Spleen (tissue), 11 donors: ENCODE data around the gene RNF19B. TPM values are rescaled to one million over a fixed set of nuclear protein-coding genes. Genes with fewer than 3 reads are reported as not detected.

Experiments used
- DNase-seq: peaks from one replicate; pipeline ENCODE4 v3.0.0-alpha.2; 2020
- H3K27ac ChIP-seq, 8 donors: fragments of 200-600 bp; sonication (generic) in 7 of 8; 1 replicate in 4 of 8; 2 replicates in 4 of 8; pipeline versions ENCODE4 v1.5.0 to v1.8.0; 2016 to 2021; ENCODE audit warnings: inconsistent platforms in 4 of 8, mild to moderate bottlenecking in 4 of 8, moderate library complexity in 1 of 8
- H3K27me3 ChIP-seq, 7 donors: fragments of 200-600 bp; sonication (generic) in 6 of 7; replicated peaks in 1 of 7; 1 replicate in 4 of 7; 2 replicates in 3 of 7; pipeline versions ENCODE4 v1.5.0 to v1.8.0; 2016 to 2021; ENCODE audit warnings: inconsistent platforms in 3 of 7, mild to moderate bottlenecking in 1 of 7
- H3K36me3 ChIP-seq, 6 donors: fragments of 200-600 bp; sonication (generic) in 5 of 6; 1 replicate in 4 of 6; 2 replicates in 2 of 6; pipeline versions ENCODE4 v1.5.0 to v1.8.0; 2016 to 2021; ENCODE audit warnings: inconsistent platforms in 2 of 6
- H3K4me1 ChIP-seq, 6 donors: fragments of 200-600 bp; sonication (generic) in 5 of 6; 1 replicate in 3 of 6; 2 replicates in 3 of 6; pipeline versions ENCODE4 v1.5.0 to v1.8.0; 2016 to 2021; ENCODE audit warnings: inconsistent platforms in 3 of 6
- H3K4me3 ChIP-seq, 8 donors: fragments of 200-600 bp; sonication (generic) in 7 of 8; 1 replicate in 4 of 8; 2 replicates in 4 of 8; pipeline versions ENCODE4 v1.5.0 to v1.8.0; 2016 to 2021; ENCODE audit warnings: inconsistent platforms in 4 of 8, mild to moderate bottlenecking in 4 of 8, moderate library complexity in 2 of 8
- H3K9me3 ChIP-seq, 8 donors: fragments of 200-600 bp; sonication (generic) in 7 of 8; 1 replicate in 4 of 8; 2 replicates in 4 of 8; pipeline versions ENCODE4 v1.5.0 to v1.8.0; 2016 to 2021; ENCODE audit warnings: inconsistent platforms in 4 of 8
- POLR2A ChIP-seq, 3 donors: fragments of 450-650 bp; IDR thresholded peaks; one replicate each; pipeline ENCODE4 v1.5.1; 2017; ENCODE audit warnings: antibody characterized with exemption in 3 of 3, mild to moderate bottlenecking in 1 of 3
- POLR2AphosphoS5 ChIP-seq, 3 donors: sonication (generic); formaldehyde crosslinking; IDR thresholded peaks; one replicate each; pipeline ENCODE4 v1.5.1; 2017; ENCODE audit warnings: antibody characterized with exemption in 3 of 3
- WGBS, 5 donors: extraction: QIAGEN DNeasy Blood & Tissue Kit in 3 of 5; methylation state at CpG; one replicate each; pipeline versions ENCODE4 v1.1.5 to v1.1.7; 2013 to 2018; 5-methylcytosine and 5-hydroxymethylcytosine counted together
- intact Hi-C: fragments of 100-400 bp; cut with DNase I; formaldehyde crosslinking; loops from one replicate; pipeline ENCODE4 v1.15.0; 2023; ENCODE audit warnings: low total_unique reads
- polyA plus RNA-seq, 3 donors: library from polyadenylated mRNA; stranded (reverse); fragments of 200-250 nt; gene quantifications; one replicate each; pipeline ENCODE4 v1.2.1, GENCODE V29; 2013
- total RNA-seq, 7 donors: library from RNA; depleted of rRNA in 3 of 7; stranded (reverse); fragments of >200 nt in 3 of 7; fragmentation: NEBNext Ultra II Directional in 4 of 7; extraction: Animal tissue kit (Norgen Biotek cat#: 25700) in 4 of 7; gene quantifications; one replicate each; pipeline versions ENCODE4 v1.1.0 to v1.2.1, GENCODE V29; 2016 to 2021
- TF ChIP-seq, protein P1 (sequence below), 11 experiments: fragments of 200-600 bp in 7 of 11; fragments of 450-650 bp in 4 of 11; sonication (generic) in 4 of 11; IDR thresholded peaks in 8 of 11; conservative IDR thresholded peaks in 3 of 11; 1 replicate in 7 of 11; 2 replicates in 4 of 11; pipeline versions ENCODE4 v1.4.0 to v1.8.0; 2016 to 2021; ENCODE audit warnings: antibody characterized with exemption in 11 of 11, inconsistent platforms in 4 of 11, mild to moderate bottlenecking in 1 of 11
- donor health status: healthy with polysubstance abuse.
- donor health status: DM: no; HTN: no; CAD: no; lungs with moderate emphysema.
- donor health status: DM: no; HTN: no; CAD: no.
- donor health status: Bipolar disorder and iron deficiency.
- donor health status: healthy.
- donor health status: DM: no; HTN: no; CAD: no.
- donor health status: DM: yes; HTN: yes; CAD: no.

Gene RNF19B
- total and polyA plus RNA-seq, 10 donors, result 3.6 to 38.4 (median 25.6) TPM

DNA sequence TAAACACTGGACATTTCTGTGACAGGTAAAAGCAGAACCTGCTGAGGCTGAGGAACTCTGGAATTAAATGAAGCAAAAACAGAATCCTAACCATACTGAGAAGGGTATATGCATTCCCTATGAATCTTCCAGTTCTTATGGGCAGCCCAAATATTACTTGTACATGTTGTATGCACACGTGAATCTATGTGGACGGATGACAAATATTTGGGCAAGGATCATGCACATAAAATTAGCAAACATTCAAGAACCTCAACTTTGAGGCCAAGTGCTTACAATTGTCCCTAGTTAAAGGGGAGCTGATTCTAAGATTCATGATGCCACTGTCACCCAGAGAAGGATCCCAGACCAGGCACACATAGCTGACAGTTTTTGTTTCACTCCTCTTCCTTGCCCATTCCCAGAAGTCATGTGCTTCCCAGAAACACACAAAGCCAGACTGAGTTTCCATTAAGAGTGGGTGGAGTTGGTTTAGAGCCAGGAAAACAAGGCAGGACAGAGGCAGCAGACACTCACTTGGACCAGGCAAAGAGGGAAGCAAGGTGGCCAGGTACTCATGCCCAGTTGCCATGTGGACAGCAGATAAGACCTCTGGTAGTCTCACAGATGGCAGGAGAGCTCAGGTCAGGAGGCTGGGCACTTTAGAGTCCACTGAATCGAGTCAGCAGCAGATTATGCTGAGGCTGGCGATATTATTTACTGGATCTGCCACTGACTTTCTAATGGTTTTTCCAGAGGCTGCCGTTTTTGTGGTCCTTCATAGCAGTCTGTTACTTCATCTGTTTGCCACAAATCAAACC lies 46.5 kb upstream of the RNF19B start:
- Histone ChIP-seq H3K4me3 (no peak overlapping the region), H3K9me3 (no peaks in the 10 kb centered on the region), H3K4me1 (peaks cover 7 to 58% (median 22%) of the 10 kb centered on the region in 6 donors), H3K27ac (peak overlapping the region; percentile 31 to 78 (median 60)), H3K27me3 (no peaks in the 10 kb centered on the region), H3K36me3 (peaks cover 0 to 79% (median 53%) of the 10 kb centered on the region in 6 donors)
- TF ChIP-seq POLR2A (IDR thresholded peaks at IDR 0.05), result no peak
- peak in 1 of 3 donors; percentile 64 for TF ChIP-seq POLR2AphosphoS5 (IDR thresholded peaks at IDR 0.05)
- intact Hi-C loops, result no loop called here
- DNase-seq, result no peak
- 70 to 92% (median 79%) methylated on average over 5 of the region's 5 CpGs for WGBS, 5 donors

DNA sequence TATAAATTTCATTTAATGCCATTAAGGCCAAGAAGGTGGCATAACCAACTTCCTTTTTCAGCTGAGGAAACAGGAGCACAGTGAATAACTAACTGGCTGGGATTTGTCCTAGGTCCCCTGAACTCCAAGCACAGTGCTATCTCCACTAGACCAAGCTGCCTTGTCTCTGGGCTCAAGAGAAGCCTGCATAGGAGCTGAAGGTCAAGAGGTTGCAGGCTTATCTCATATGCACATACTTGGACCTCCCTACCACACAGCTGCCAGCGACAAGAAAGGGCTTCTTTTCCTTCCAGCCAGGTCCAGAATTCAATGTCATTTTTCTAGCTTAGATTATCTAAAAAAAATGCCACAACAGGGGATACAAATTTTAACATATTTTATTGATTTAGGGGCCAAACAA lies 45.0 kb upstream of the RNF19B start:
- H3K27me3 ChIP-seq, result no peaks in the 10 kb centered on the region
- 0 to 83% (median 62%) methylated on average over 1 of the region's 1 CpG for WGBS, 5 donors
- intact Hi-C loops, result loop anchor here (10.0 kb wide), 1 partner anchor 75 kb away; no protein-coding TSS in a partner anchor
- no peak overlapping the region for H3K4me3 ChIP-seq
- no peaks in the 10 kb centered on the region for H3K9me3 ChIP-seq
- peak overlapping the region in 6 of 8 donors; percentile 45 to 78 (median 72) for H3K27ac ChIP-seq
- no peak for DNase-seq
- TF ChIP-seq, protein P1, sequence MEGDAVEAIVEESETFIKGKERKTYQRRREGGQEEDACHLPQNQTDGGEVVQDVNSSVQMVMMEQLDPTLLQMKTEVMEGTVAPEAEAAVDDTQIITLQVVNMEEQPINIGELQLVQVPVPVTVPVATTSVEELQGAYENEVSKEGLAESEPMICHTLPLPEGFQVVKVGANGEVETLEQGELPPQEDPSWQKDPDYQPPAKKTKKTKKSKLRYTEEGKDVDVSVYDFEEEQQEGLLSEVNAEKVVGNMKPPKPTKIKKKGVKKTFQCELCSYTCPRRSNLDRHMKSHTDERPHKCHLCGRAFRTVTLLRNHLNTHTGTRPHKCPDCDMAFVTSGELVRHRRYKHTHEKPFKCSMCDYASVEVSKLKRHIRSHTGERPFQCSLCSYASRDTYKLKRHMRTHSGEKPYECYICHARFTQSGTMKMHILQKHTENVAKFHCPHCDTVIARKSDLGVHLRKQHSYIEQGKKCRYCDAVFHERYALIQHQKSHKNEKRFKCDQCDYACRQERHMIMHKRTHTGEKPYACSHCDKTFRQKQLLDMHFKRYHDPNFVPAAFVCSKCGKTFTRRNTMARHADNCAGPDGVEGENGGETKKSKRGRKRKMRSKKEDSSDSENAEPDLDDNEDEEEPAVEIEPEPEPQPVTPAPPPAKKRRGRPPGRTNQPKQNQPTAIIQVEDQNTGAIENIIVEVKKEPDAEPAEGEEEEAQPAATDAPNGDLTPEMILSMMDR (IDR thresholded peaks at IDR 0.05 in 8 of 11, conservative IDR thresholded peaks at IDR 0.05 in 3 of 11), result no peak
- TF ChIP-seq POLR2AphosphoS5 (IDR thresholded peaks at IDR 0.05) (no peak), POLR2A (IDR thresholded peaks at IDR 0.05) (no peak)
- H3K4me1 ChIP-seq, result peaks cover 7 to 62% (median 23%) of the 10 kb centered on the region in 6 donors
- H3K36me3 ChIP-seq, result peaks cover 0 to 73% (median 50%) of the 10 kb centered on the region in 6 donors

DNA sequence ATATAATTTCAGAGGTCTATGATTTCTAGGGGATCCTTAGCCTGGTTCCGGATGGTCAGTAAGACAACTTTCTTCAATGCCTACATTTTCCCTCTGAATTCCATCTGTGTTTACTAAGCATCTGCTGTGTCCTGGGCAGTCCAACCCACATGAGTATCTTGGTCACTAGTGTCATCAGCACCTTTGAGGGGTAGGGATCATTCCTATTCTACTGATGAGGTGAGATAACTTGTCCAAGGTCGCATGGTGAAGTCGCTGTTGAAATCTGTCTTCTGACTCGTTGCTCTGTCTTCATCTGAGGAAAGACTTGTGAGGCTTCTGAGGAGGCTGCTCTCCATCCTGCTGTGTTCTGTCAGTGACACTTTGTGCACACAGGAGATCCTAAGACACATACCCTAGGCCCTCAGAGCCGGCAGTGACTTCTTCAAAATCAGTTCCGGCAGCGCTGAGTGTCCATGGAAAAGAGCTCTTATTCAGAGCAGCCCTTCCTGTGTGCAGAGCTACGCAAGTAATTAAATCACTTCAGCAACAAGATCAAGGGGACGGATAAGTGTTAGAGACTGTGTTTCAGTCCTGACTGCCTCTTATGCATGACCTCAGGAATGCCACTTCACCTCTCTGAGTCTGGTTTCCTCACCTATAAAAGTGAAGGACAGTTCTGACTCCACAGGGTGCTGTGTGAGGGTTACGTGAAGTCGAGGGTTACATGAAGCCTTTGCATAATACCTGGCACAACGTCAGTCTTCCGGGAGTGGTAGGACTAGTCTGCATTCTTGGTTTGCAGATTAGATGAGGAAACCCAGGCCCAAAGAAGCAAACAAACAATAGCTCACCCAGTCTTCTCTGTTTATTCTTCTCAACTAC lies 43.7 kb upstream of the RNF19B start:
- no peak for DNase-seq

More for the DNA sequence above, 43.7 kb upstream of the RNF19B start:
- no peaks in the 10 kb centered on the region for H3K9me3 ChIP-seq
- H3K36me3 ChIP-seq, result peaks cover 0 to 60% (median 37%) of the 10 kb centered on the region in 6 donors
- no peaks in the 10 kb centered on the region for H3K27me3 ChIP-seq
- H3K4me1 ChIP-seq, result peaks cover 7 to 62% (median 23%) of the 10 kb centered on the region in 6 donors
- H3K4me3 ChIP-seq, result peak overlapping the region in 1 of 8 donors; percentile 10
- WGBS, 5 donors, result 68 to 90% (median 83%) methylated on average over 13 of the region's 13 CpGs
- peak overlapping the region in 7 of 8 donors; percentile 40 to 78 (median 71) for H3K27ac ChIP-seq
- TF ChIP-seq POLR2AphosphoS5 (IDR thresholded peaks at IDR 0.05) (peak in 1 of 3 donors; percentile 53), POLR2A (IDR thresholded peaks at IDR 0.05) (no peak)
- TF ChIP-seq, protein P1 (IDR thresholded peaks at IDR 0.05 in 8 of 11, conservative IDR thresholded peaks at IDR 0.05 in 3 of 11), result no peak
- intact Hi-C loops, result loop anchor here (10.0 kb wide), 1 partner anchor 73 kb away; no protein-coding TSS in a partner anchor
